ENCODE measurements around the gene CDX1.
A peak's percentile ranks its signal among the peaks of the same experiment; 100 is the strongest.

Gene CDX1

GRCh38 chr5:150135557-150136304, 30.8 kb upstream of the CDX1 start:
- no peak for DNase-seq (ENCODE audit: low read depth)
- no peak overlapping the region for H3K4me3 ChIP-seq (ENCODE audit: control insufficient read depth, low read depth, low read length)
- no peak for TF ChIP-seq CTCF (conservative IDR thresholded peaks at IDR 0.05; ENCODE audit: control insufficient read depth, insufficient read depth, low read depth, low read length)

GRCh38 chr5:150136305-150137167, 30.0 kb upstream of the CDX1 start:
- DNase-seq (ENCODE audit: low read depth), result no peak
- TF ChIP-seq CTCF (conservative IDR thresholded peaks at IDR 0.05; ENCODE audit: control insufficient read depth, insufficient read depth, low read depth, low read length), result no peak
- no peak overlapping the region for H3K4me3 ChIP-seq (ENCODE audit: control insufficient read depth, low read depth, low read length)

- H3K4me3 ChIP-seq (ENCODE audit: control insufficient read depth, low read depth, low read length), result no peak overlapping the region
- no peak for TF ChIP-seq CTCF (conservative IDR thresholded peaks at IDR 0.05; ENCODE audit: control insufficient read depth, insufficient read depth, low read depth, low read length)
- no peak for DNase-seq (ENCODE audit: low read depth)
These were observed 29.2 kb upstream of the CDX1 start for GRCh38 chr5:150137168-150137957.

GRCh38 chr5:150137997-150138396, 28.6 kb upstream of the CDX1 start:
- DNase-seq (ENCODE audit: low read depth), result peak; percentile 81
- no peak for TF ChIP-seq CTCF (conservative IDR thresholded peaks at IDR 0.05; ENCODE audit: control insufficient read depth, insufficient read depth, low read depth, low read length)
- H3K4me3 ChIP-seq (ENCODE audit: control insufficient read depth, low read depth, low read length), result no peak overlapping the region

GRCh38 chr5:150138551-150139265, 27.9 kb upstream of the CDX1 start:
- TF ChIP-seq CTCF (conservative IDR thresholded peaks at IDR 0.05; ENCODE audit: control insufficient read depth, insufficient read depth, low read depth, low read length), result no peak
- peak; percentile 81 for DNase-seq (ENCODE audit: low read depth)
- H3K4me3 ChIP-seq (ENCODE audit: control insufficient read depth, low read depth, low read length), result no peak overlapping the region

GRCh38 chr5:150139334-150139733, 27.2 kb upstream of the CDX1 start:
- peak; percentile 65 for DNase-seq (ENCODE audit: low read depth)
- H3K4me3 ChIP-seq (ENCODE audit: control insufficient read depth, low read depth, low read length), result no peak overlapping the region
- no peak for TF ChIP-seq CTCF (conservative IDR thresholded peaks at IDR 0.05; ENCODE audit: control insufficient read depth, insufficient read depth, low read depth, low read length)

All from fibroblast of mammary gland (primary cell).